PC-3 (cell line): ENCODE results near the gene GPS1. TPM values are rescaled to one million over a fixed set of nuclear protein-coding genes. Genes with fewer than 3 reads are reported as not detected.

Source experiments
- ATAC-seq: fragments of 200-7000 bp; cut with Tn5 transposase; 2 replicates; pipeline ENCODE4 v1.9.1; 2020; ENCODE audit warnings: mild to moderate bottlenecking, moderate library complexity
- BruUV-seq: library from RNA; stranded (reverse); fragments of 400-500 nt; replicated peaks from 2 replicates; lab custom pipeline; 2021; lab: Mats Ljungman, UMichigan
- CTCF ChIA-PET: fragments of 300-600 bp; sonication (Branson Sonifier 250); formaldehyde crosslinking; loops from one replicate; lab custom pipeline; 2022; ENCODE audit warnings: antibody characterized with exemption; lab: Charles Lee
- POLR2A ChIA-PET: fragments of 300-600 bp; sonication (Branson Sonifier 250); formaldehyde crosslinking; loops from one replicate; lab custom pipeline; 2022; ENCODE audit warnings: antibody characterized with exemption; ENCODE audit not compliant: unreplicated experiment; lab: Charles Lee
- DNase-seq: peaks from one replicate; pipeline ENCODE4 v3.0.0-alpha.2; 2015
- H2AFZ ChIP-seq: fragments of 300-600 bp; sonication (generic); 2 replicates; pipeline ENCODE4 v1.6.0; 2016; ENCODE audit warnings: antibody characterized with exemption, low read length
- H3F3A ChIP-seq: fragments of 300-600 bp; sonication (generic); one replicate; pipeline ENCODE4 v1.6.0; 2017; ENCODE audit warnings: antibody characterized with exemption, low read length, control low read depth, mild to moderate bottlenecking; ENCODE audit not compliant: unreplicated experiment
- H3K27ac ChIP-seq: fragments of 300-600 bp; sonication (generic); 2 replicates; pipeline ENCODE4 v1.5.1; 2016; ENCODE audit warnings: mild to moderate bottlenecking, low read length
- H3K27me3 ChIP-seq: fragments of 300-600 bp; sonication (generic); 2 replicates; pipeline ENCODE4 v1.6.1; 2016; ENCODE audit warnings: low read length, mixed read lengths
- H3K36me3 ChIP-seq: fragments of 300-600 bp; sonication (generic); 2 replicates; pipeline ENCODE4 v1.6.1; 2016; ENCODE audit warnings: low read depth, mixed run types, low read length, mixed read lengths
- H3K4me1 ChIP-seq: fragments of 300-600 bp; sonication (generic); 2 replicates; pipeline ENCODE4 v1.5.1; 2016; ENCODE audit warnings: low read length; ENCODE audit not compliant: insufficient read depth
- H3K4me2 ChIP-seq: fragments of 300-600 bp; sonication (generic); 2 replicates; pipeline ENCODE4 v1.6.0; 2016; ENCODE audit warnings: low read length
- H3K4me3 ChIP-seq: fragments of 300-600 bp; sonication (generic); 2 replicates; pipeline ENCODE4 v1.5.1; 2016; ENCODE audit warnings: mild to moderate bottlenecking, low read length, mixed read lengths
- H3K79me2 ChIP-seq: fragments of 300-600 bp; sonication (generic); 2 replicates; pipeline ENCODE4 v1.6.1; 2017; ENCODE audit warnings: low read length, mixed read lengths
- H3K9ac ChIP-seq: fragments of 300-600 bp; sonication (generic); 2 replicates; pipeline ENCODE4 v1.6.0; 2016; ENCODE audit warnings: mild to moderate bottlenecking, low read length
- H3K9me2 ChIP-seq: fragments of 300-600 bp; sonication (generic); replicated peaks from 2 replicates; pipeline ENCODE4 v1.6.1; 2016; ENCODE audit warnings: mixed run types, low read length, mixed read lengths
- H3K9me3 ChIP-seq: fragments of 300-600 bp; sonication (generic); 2 replicates; pipeline ENCODE4 v1.6.1; 2016; ENCODE audit warnings: low read length, mixed read lengths
- H4K20me1 ChIP-seq: fragments of 300-600 bp; sonication (generic); 2 replicates; pipeline ENCODE4 v1.6.1; 2016; ENCODE audit warnings: low read length, mixed read lengths
- CTCF ChIP-seq: fragments of 300-600 bp; sonication (generic); conservative IDR thresholded peaks from 2 replicates; pipeline ENCODE4 v1.5.1; 2017; ENCODE audit warnings: antibody characterized with exemption, low read depth, mild to moderate bottlenecking, low read length
- EZH2 ChIP-seq: fragments of 300-600 bp; sonication (generic); IDR thresholded peaks from one replicate; pipeline ENCODE4 v1.6.1; 2017; ENCODE audit warnings: antibody characterized with exemption, mild to moderate bottlenecking, low read length; ENCODE audit not compliant: unreplicated experiment
- EZH2phosphoT487 ChIP-seq: fragments of 300-600 bp; sonication (generic); IDR thresholded peaks from 2 replicates; pipeline ENCODE4 v1.6.1; 2018; ENCODE audit warnings: mild to moderate bottlenecking, antibody characterized with exemption, low read length, borderline replicate concordance
- intact Hi-C: fragments of 100-400 bp; cut with micrococcal nuclease; formaldehyde crosslinking; loops from 2 replicates; pipeline ENCODE4 v1.9.0; 2023
- total RNA-seq: library from RNA; depleted of rRNA; stranded (reverse); fragments of >200 nt; gene quantifications from 2 replicates; pipeline ENCODE4 v1.2.3, GENCODE V29; 2014

The GPS1 gene
- total RNA-seq, 1 experiment from 2014 or later = 240 TPM

GRCh38 chr17:82092094-82092586, 40.4 kb downstream of the GPS1 start:
- Histone ChIP-seq H3K9me3 (no peaks in the 10 kb centered on the region), H3K4me3 (no peak overlapping the region), H3K9me2 (no peaks in the 10 kb centered on the region), H3F3A (no peaks in the 10 kb centered on the region), H3K79me2 (peaks cover 30% of the 10 kb centered on the region), H3K27ac (no peak overlapping the region), H2AFZ (no peak overlapping the region), H3K36me3 (peaks cover 79% of the 10 kb centered on the region), H3K4me2 (no peak overlapping the region), H3K4me1 (peaks cover 19% of the 10 kb centered on the region), H3K27me3 (no peaks in the 10 kb centered on the region), H3K9ac (no peak overlapping the region), H4K20me1 (peaks cover 33% of the 10 kb centered on the region)
- CTCF ChIA-PET = no interaction called here
- ATAC-seq (no peak), DNase-seq (no peak)
- POLR2A ChIA-PET = no interaction called here
- intact Hi-C loops = no loop called here
- TF ChIP-seq EZH2phosphoT487 (no peak), EZH2 (no peak), CTCF (no peak)
- BruUV-seq = no TSS peak

- Histone ChIP-seq H3K4me3 (no peak overlapping the region), H2AFZ (no peak overlapping the region), H3K27me3 (no peaks in the 10 kb centered on the region), H3F3A (no peaks in the 10 kb centered on the region), H3K9me2 (no peaks in the 10 kb centered on the region), H3K27ac (no peak overlapping the region), H3K36me3 (peaks cover 75% of the 10 kb centered on the region), H3K4me1 (peaks cover 19% of the 10 kb centered on the region), H3K9ac (no peak overlapping the region), H4K20me1 (peaks cover 34% of the 10 kb centered on the region), H3K79me2 (peaks cover 34% of the 10 kb centered on the region), H3K9me3 (no peaks in the 10 kb centered on the region), H3K4me2 (no peak overlapping the region)
- ChIA-PET CTCF (no interaction called here), POLR2A (no interaction called here)
- no TSS peak for BruUV-seq
- ATAC-seq = no peak
- no peak for DNase-seq
- intact Hi-C loops = no loop called here
- TF ChIP-seq EZH2phosphoT487 (no peak), CTCF (no peak), EZH2 (no peak)
Observed at GRCh38 chr17:82092628-82092994, 40.9 kb downstream of the GPS1 start.

- Histone ChIP-seq H4K20me1 (peaks cover 34% of the 10 kb centered on the region), H3K4me2 (no peak overlapping the region), H3K36me3 (peaks cover 69% of the 10 kb centered on the region), H3K79me2 (peaks cover 38% of the 10 kb centered on the region), H3F3A (no peaks in the 10 kb centered on the region), H2AFZ (no peak overlapping the region), H3K9me3 (no peaks in the 10 kb centered on the region), H3K9me2 (no peaks in the 10 kb centered on the region), H3K27me3 (no peaks in the 10 kb centered on the region), H3K27ac (no peak overlapping the region), H3K4me1 (peaks cover 19% of the 10 kb centered on the region), H3K4me3 (no peak overlapping the region), H3K9ac (no peak overlapping the region)
- no peak for ATAC-seq
- intact Hi-C loops = no loop called here
- no peak for DNase-seq
- BruUV-seq = no TSS peak
- ChIA-PET CTCF (no interaction called here), POLR2A (no interaction called here)
- TF ChIP-seq EZH2 (no peak), CTCF (no peak), EZH2phosphoT487 (no peak)
Observed at GRCh38 chr17:82092995-82093751, 41.5 kb downstream of the GPS1 start.
